ENCODE data around the gene CELF5. TPM values are rescaled to one million over a fixed set of nuclear protein-coding genes. Genes with fewer than 3 reads are reported as not detected.

CELF5 gene
- total and polyA plus RNA-seq, 2 experiments from 2014 or later, result 5.6 to 10.6 TPM

GRCh38 chr19:3316659-3317207 is 92.3 kb downstream of the CELF5 start:
- Mint-ChIP-seq H3K27ac (no peak overlapping the region), H3K4me1 (no peaks in the 10 kb centered on the region), H3K36me3 (ENCODE audit: low read depth) (no peaks in the 10 kb centered on the region), H3K27me3 (ENCODE audit: insufficient read depth, low read depth, poor library complexity) (peaks cover 16% of the 10 kb centered on the region), H3K4me3 (no peak overlapping the region), H3K9me3 (no peaks in the 10 kb centered on the region)
- Histone ChIP-seq H4K20me1 (replicated peaks; ENCODE audit: insufficient read depth) (no peaks in the 10 kb centered on the region; the same call in 1 of the 2 replicates), H3K4me1 (ENCODE audit: insufficient read depth) (no peaks in the 10 kb centered on the region), H3K4me3 (no peak overlapping the region), H3K4me2 (no peak overlapping the region), H2AFZ (no peak overlapping the region), H3K27ac (ENCODE audit: low read depth) (no peak overlapping the region), H3K9me2 (ENCODE audit: insufficient read depth) (no peaks in the 10 kb centered on the region), H3K36me3 (ENCODE audit: insufficient read depth) (no peaks in the 10 kb centered on the region), H3K79me2 (replicated peaks; ENCODE audit: insufficient read depth) (no peaks in the 10 kb centered on the region), H3F3A (replicated peaks; ENCODE audit: low read depth) (no peaks in the 10 kb centered on the region), H3K27me3 (ENCODE audit: insufficient read depth) (no peaks in the 10 kb centered on the region)
- no peak for ATAC-seq
- DNase-seq (ENCODE audit: low spot score), result no peak
- TF ChIP-seq ZNF114 (CRISPR knock-in tag; IDR thresholded peaks at IDR 0.05), result no peak
- TF ChIP-seq, protein P1, sequence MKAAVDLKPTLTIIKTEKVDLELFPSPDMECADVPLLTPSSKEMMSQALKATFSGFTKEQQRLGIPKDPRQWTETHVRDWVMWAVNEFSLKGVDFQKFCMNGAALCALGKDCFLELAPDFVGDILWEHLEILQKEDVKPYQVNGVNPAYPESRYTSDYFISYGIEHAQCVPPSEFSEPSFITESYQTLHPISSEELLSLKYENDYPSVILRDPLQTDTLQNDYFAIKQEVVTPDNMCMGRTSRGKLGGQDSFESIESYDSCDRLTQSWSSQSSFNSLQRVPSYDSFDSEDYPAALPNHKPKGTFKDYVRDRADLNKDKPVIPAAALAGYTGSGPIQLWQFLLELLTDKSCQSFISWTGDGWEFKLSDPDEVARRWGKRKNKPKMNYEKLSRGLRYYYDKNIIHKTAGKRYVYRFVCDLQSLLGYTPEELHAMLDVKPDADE (IDR thresholded peaks at IDR 0.05), result no peak

GRCh38 chr19:3319643-3320353 is 95.3 kb downstream of the CELF5 start:
- H3F3A ChIP-seq (replicated peaks; ENCODE audit: low read depth), result no peaks in the 10 kb centered on the region
- no peak overlapping the region for H3K27ac ChIP-seq (ENCODE audit: low read depth)
- Mint-ChIP-seq H3K27ac (no peak overlapping the region), H3K4me1 (no peaks in the 10 kb centered on the region), H3K4me3 (no peak overlapping the region), H3K9me3 (no peaks in the 10 kb centered on the region), H3K36me3 (ENCODE audit: low read depth) (no peaks in the 10 kb centered on the region; the same call in 2 of the 3 replicates), H3K27me3 (ENCODE audit: insufficient read depth, low read depth, poor library complexity) (peaks cover 13% of the 10 kb centered on the region)
- ATAC-seq, result no peak
- H3K27me3 ChIP-seq (ENCODE audit: insufficient read depth), result no peaks in the 10 kb centered on the region
- DNase-seq (ENCODE audit: low spot score), result no peak
- H4K20me1 ChIP-seq (replicated peaks; ENCODE audit: insufficient read depth), result no peaks in the 10 kb centered on the region; the same call in 1 of the 2 replicates
- H3K4me1 ChIP-seq (ENCODE audit: insufficient read depth), result no peaks in the 10 kb centered on the region
- H3K9me2 ChIP-seq (ENCODE audit: insufficient read depth), result 0 out of 2 replicates have a peak, but pooled peaks cover 4% of the 10 kb centered on the region
- no peak overlapping the region for H3K4me2 ChIP-seq
- no peak overlapping the region for H2AFZ ChIP-seq
- TF ChIP-seq STAT1 (IDR thresholded peaks at IDR 0.05; ENCODE audit: unreplicated experiment) (no peak), JUNB (IDR thresholded peaks at IDR 0.05; ENCODE audit: unreplicated experiment) (no peak), ZNF331 (CRISPR knock-in tag; IDR thresholded peaks at IDR 0.05; ENCODE audit: low read depth) (no peak), EZH2 (IDR thresholded peaks at IDR 0.05; ENCODE audit: low read depth, unreplicated experiment) (no peak), CTCF (conservative IDR thresholded peaks at IDR 0.05; ENCODE audit: low read depth in 2 of 2) (no peak), NANOG (IDR thresholded peaks at IDR 0.05; ENCODE audit: borderline replicate concordance) (no peak), ZNF114 (CRISPR knock-in tag; IDR thresholded peaks at IDR 0.05) (no peak), EZH2phosphoT487 (IDR thresholded peaks at IDR 0.05; ENCODE audit: unreplicated experiment) (no peak), POLR2AphosphoS5 (IDR thresholded peaks at IDR 0.05; ENCODE audit: low read depth) (no peak), CREB1 (CRISPR knock-in tag; IDR thresholded peaks at IDR 0.05; ENCODE audit: low read depth) (no peak)
- TF ChIP-seq, protein P2, sequence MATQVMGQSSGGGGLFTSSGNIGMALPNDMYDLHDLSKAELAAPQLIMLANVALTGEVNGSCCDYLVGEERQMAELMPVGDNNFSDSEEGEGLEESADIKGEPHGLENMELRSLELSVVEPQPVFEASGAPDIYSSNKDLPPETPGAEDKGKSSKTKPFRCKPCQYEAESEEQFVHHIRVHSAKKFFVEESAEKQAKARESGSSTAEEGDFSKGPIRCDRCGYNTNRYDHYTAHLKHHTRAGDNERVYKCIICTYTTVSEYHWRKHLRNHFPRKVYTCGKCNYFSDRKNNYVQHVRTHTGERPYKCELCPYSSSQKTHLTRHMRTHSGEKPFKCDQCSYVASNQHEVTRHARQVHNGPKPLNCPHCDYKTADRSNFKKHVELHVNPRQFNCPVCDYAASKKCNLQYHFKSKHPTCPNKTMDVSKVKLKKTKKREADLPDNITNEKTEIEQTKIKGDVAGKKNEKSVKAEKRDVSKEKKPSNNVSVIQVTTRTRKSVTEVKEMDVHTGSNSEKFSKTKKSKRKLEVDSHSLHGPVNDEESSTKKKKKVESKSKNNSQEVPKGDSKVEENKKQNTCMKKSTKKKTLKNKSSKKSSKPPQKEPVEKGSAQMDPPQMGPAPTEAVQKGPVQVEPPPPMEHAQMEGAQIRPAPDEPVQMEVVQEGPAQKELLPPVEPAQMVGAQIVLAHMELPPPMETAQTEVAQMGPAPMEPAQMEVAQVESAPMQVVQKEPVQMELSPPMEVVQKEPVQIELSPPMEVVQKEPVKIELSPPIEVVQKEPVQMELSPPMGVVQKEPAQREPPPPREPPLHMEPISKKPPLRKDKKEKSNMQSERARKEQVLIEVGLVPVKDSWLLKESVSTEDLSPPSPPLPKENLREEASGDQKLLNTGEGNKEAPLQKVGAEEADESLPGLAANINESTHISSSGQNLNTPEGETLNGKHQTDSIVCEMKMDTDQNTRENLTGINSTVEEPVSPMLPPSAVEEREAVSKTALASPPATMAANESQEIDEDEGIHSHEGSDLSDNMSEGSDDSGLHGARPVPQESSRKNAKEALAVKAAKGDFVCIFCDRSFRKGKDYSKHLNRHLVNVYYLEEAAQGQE (IDR thresholded peaks at IDR 0.05; ENCODE audit: unreplicated experiment), result no peak
- no peak overlapping the region for H3K4me3 ChIP-seq
- no peaks in the 10 kb centered on the region for H3K36me3 ChIP-seq (ENCODE audit: insufficient read depth)
- H3K79me2 ChIP-seq (replicated peaks; ENCODE audit: insufficient read depth), result no peaks in the 10 kb centered on the region

Data from GM23338 (cell line).